AG09309 (cell line): Measurements from ENCODE around the gene SSBP2.

ENCODE experiments used
- DNase-seq: peaks from one replicate; pipeline ENCODE4 v3.0.0-alpha.2; 2010; ENCODE audit warnings: low read depth
- H3K4me3 ChIP-seq: 2 replicates; pipeline ENCODE4 v1.5.1; 2011; ENCODE audit warnings: mild to moderate bottlenecking, low read depth, low read length, moderate library complexity; ENCODE audit not compliant: control insufficient read depth
- CTCF ChIP-seq: IDR thresholded peaks from 2 replicates; pipeline ENCODE4 v1.5.1; 2011; ENCODE audit warnings: mild to moderate bottlenecking, low read depth, low read length, inconsistent platforms; ENCODE audit not compliant: insufficient read depth, control insufficient read depth; ENCODE audit errors: missing control alignments

Gene SSBP2

DNA sequence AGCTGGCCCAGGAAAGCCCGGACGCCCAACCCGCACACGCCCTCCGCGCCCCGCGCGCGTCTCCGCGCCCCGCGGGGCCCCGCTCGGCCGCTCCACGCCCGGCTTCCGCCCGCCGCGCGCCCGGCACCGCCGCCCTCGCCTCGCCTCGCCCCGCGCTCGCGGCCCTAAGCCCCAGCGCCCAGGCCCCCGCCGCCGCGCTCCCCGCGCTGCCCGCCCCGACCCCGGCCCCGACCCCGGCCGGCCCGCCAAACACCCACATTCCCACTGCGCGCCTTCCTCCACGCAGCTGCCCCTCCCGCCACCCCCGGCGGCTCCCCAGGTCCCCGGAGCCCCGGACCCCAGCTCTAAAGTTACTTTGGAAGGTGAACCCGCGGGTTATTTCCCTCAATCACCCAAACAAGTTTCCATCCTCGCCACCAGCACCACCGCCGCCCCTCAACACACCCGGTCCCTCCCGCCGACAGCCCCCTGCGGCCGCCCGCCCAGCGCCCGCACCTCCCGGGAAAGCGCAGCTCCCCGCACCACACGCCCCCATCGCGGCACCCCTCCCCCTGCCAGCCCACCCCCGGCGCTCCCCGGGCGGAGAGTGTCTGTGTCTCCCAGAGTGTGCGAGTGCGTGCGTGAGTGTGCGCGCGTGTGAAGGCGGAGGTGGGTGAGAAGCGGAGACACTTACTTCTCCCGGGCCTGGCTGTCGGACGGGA is 439 bp downstream of the SSBP2 start:
- no peak for DNase-seq
- H3K4me3 ChIP-seq: peak overlapping the region; percentile 62
- TF ChIP-seq CTCF: no peak

- DNase-seq: no peak
- H3K4me3 ChIP-seq: peak overlapping the region; percentile 62
- TF ChIP-seq CTCF: no peak
Measured at GRCh38 chr5:81749561-81750307, 1.2 kb downstream of the SSBP2 start.

GRCh38 chr5:81749192-81749560 is 1.7 kb downstream of the SSBP2 start:
- peak overlapping the region; percentile 62 for H3K4me3 ChIP-seq
- DNase-seq: no peak
- no peak for TF ChIP-seq CTCF

DNA sequence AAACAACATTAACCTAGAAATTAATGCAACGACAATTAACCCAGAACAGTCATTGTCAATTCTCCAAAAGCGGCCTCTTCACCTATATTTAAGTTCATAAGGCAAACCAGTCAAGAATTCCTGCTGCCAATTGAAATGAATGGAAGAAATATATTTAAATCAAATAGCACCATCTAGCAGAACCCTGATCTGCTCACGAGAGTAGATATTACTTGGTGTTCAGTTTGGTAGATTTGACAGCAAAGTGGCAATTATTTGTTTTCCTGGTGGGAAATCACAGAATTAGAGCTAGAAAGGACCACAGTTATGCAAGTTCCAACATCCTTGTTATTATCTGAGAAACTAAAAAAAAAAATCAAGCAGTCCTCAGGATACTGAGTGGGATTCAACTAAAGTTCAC is 2.3 kb downstream of the SSBP2 start:
- DNase-seq: no peak
- H3K4me3 ChIP-seq: no peak overlapping the region
- no peak for TF ChIP-seq CTCF

- DNase-seq: no peak
- no peak for TF ChIP-seq CTCF
- H3K4me3 ChIP-seq: no peak overlapping the region
Measured at GRCh38 chr5:81747030-81747429, 3.9 kb downstream of the SSBP2 start.

DNA sequence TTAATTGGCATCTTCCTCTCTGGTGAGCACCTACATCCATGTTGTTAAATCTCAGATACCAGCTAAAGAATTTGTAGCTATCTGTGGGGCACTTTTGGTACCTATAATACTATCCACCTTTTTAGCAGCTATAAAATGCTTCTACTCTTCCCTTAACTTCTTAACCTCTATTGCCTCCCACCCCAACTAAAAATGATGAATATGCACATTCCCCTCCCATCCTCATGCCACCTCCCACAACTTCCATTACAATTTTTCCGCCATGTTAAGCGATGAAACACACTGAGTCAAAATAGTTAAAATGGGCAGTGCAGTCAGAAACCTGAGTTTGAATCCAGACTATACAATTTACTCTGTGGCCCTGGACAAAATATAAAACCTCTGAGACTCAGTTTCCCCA is 10.1 kb downstream of the SSBP2 start:
- no peak overlapping the region for H3K4me3 ChIP-seq
- TF ChIP-seq CTCF: no peak
- no peak for DNase-seq
